GM20000 (cell line): ENCODE results near the gene RAP1GDS1.
"Not testable (repeated sequence)": the region's sequence is repeated elsewhere in the genome, so short reads cannot be mapped to it uniquely, and the experiment has no call there.

Experiments
- DNase-seq: peaks from one replicate; pipeline ENCODE4 v3.0.0; 2012; ENCODE audit warnings: low spot score
- CTCF ChIP-seq: IDR thresholded peaks from 2 replicates; pipeline ENCODE4 v1.5.1; 2012; ENCODE audit warnings: mild to moderate bottlenecking, control low read depth; ENCODE audit errors: extremely low read depth, missing control alignments

RAP1GDS1 gene

GRCh38 chr4:98406819-98407218 is 145.6 kb downstream of the RAP1GDS1 start:
- TF ChIP-seq CTCF, result no peak
- DNase-seq, result peak; percentile 3

DNA sequence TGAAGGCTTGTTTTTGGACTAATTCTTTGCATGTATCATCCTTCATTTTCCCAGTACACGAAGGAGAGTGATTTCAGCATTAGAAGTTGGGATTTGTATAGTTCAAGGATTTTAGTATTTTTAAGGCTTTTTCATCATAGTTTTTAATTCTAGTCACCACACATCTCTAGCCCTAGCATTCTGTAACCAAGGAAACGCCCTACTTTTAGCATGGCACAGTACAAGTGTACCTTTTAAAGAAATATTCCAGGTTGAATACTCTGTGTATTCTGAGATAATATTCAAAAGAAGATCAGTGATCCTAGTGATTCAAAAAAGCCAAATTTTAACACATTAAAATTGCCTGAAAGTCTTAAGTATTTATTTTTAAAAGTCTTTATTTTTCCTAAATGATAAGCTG is 150.5 kb downstream of the RAP1GDS1 start:
- no peak for TF ChIP-seq CTCF

DNA sequence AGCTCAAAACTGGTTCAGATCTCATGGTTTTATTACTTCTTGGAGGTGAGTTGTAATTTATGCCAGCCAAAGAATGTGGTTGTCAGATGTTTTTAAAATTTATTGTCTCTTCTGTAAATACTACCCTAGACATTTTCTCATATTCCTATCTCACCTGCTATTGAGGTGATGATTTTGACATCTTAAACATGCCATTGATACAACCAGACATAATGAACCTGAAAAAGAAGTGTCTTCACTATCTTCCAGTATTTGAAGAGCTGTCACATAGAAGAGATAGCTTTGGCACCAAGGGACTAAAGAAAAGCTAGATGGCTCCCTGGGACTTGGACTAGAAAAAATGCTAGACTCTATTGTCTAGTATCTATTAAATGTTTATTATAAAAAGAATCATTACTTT is 155.7 kb downstream of the RAP1GDS1 start:
- TF ChIP-seq CTCF, result no peak
- no peak for DNase-seq

More for the DNA sequence above, 150.5 kb downstream of the RAP1GDS1 start:
- DNase-seq, result no peak

- not testable (repeated sequence) for DNase-seq
Observed at GRCh38 chr4:98420151-98420550, 159.0 kb downstream of the RAP1GDS1 start.

DNA sequence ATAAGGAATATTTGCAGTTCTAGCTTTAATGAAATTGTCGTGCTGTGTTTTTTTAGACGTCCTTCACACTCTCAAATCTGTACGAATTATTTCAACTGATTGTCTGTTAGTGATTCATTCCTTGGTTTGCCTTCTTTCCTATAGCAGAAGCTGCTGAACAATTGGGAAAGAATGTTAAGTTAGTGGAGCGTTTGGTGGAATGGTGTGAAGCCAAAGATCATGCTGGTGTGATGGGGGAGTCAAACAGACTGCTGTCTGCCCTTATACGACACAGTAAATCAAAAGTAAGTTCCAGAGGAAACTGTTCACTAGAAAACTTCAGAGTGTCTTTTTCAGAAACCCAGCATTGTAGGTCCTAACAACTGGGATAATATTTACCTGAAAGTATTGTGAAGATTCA is 159.9 kb downstream of the RAP1GDS1 start:
- DNase-seq, result no peak
- no peak for TF ChIP-seq CTCF

DNA sequence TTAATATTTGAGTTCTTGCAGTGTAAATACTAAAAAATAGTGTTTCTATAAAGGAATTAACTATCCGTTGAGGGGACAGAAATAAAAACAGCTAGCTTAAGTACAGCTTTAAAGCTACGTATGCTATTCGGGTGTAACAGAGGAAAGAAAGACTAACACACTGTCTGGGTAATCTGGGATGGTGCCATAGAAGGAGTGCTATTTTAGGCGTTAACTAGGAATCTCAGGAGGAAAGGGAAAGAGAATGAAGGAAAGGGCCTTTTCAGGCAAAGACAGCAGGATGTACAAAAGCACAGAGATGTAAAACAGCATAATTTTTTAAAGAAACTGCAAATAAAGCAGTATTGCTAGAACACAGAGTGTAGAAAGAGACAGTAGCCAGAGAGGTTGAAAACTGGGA is 161.8 kb downstream of the RAP1GDS1 start:
- TF ChIP-seq CTCF, result no peak
- DNase-seq, result no peak

GRCh38 chr4:98430708-98431403 is 169.7 kb downstream of the RAP1GDS1 start:
- no peak for TF ChIP-seq CTCF
- no peak for DNase-seq

DNA sequence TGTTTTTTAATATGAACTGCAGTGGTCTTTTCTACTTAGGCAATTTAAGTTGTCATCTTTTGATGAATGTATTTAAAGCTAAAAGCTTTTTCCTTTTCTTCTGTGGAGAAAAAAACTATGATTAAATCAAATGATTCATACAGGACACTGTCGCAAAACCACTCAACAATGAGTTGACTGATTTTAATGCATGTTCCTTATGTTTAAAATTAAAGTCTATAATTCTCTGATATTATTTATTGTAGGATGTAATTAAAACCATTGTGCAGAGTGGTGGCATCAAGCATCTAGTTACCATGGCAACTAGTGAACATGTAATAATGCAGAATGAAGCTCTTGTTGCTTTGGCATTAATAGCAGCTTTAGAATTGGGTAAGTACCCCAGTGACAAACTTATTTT is 172.5 kb downstream of the RAP1GDS1 start:
- DNase-seq, result no peak

More for the DNA sequence above, 172.5 kb downstream of the RAP1GDS1 start:
- TF ChIP-seq CTCF, result no peak
